K562 (cell line): Measurements from ENCODE around the gene ARID3B. TPM values are rescaled to one million over a fixed set of nuclear protein-coding genes. Genes with fewer than 3 reads are reported as not detected.
A peak's percentile ranks its signal among the peaks of the same experiment; 100 is the strongest.

Source experiments
- BRD9 ChIP-seq: fragments of 450-650 bp; IDR thresholded peaks from 2 replicates; pipeline ENCODE4 v1.6.1; 2018; ENCODE audit warnings: low read depth; ENCODE audit not compliant: partially characterized antibody
- FIP1L1 ChIP-seq: fragments of 200-400 bp; formaldehyde crosslinking; IDR thresholded peaks from 2 replicates; pipeline ENCODE4 v1.6.1; 2018; ENCODE audit warnings: mild to moderate bottlenecking, low read depth, low read length; ENCODE audit not compliant: poor library complexity, severe bottlenecking
- NFIC ChIP-seq: fragments of 450-650 bp; IDR thresholded peaks from 2 replicates; pipeline ENCODE4 v1.6.1; 2017; ENCODE audit warnings: mild to moderate bottlenecking, inconsistent platforms
- POLR2B ChIP-seq: fragments of 450-650 bp; IDR thresholded peaks from 2 replicates; pipeline ENCODE4 v1.6.1; 2018; ENCODE audit warnings: low read depth; ENCODE audit not compliant: partially characterized antibody
- PPARD ChIP-seq: fragments of 250-450 bp; sonication (Bioruptor Pico); IDR thresholded peaks from 2 replicates; pipeline ENCODE4 v1.8.0; 2022; ENCODE audit warnings: inconsistent platforms, mild to moderate bottlenecking, moderate library complexity
- PTBP1 ChIP-seq: fragments of 200-400 bp; formaldehyde crosslinking; IDR thresholded peaks from 2 replicates; pipeline ENCODE4 v1.6.1; 2017; ENCODE audit warnings: low read depth, low read length
- ZNF134 ChIP-seq: fragments of 250-450 bp; sonication (Bioruptor Pico); conservative IDR thresholded peaks from 2 replicates; pipeline ENCODE4 v1.4.0; 2020
- ZNF316 ChIP-seq: fragments of 450-650 bp; IDR thresholded peaks from 2 replicates; pipeline ENCODE4 v1.6.1; 2016
- ZNF561 ChIP-seq: fragments of 450-650 bp; formaldehyde crosslinking; conservative IDR thresholded peaks from 2 replicates; pipeline ENCODE4 v1.4.0; 2020; ENCODE audit warnings: mild to moderate bottlenecking, moderate library complexity
- ZNF584 ChIP-seq: fragments of 200-800 bp; sonication (Bioruptor generic); IDR thresholded peaks from 2 replicates; pipeline ENCODE4 v1.6.1; 2016; ENCODE audit warnings: low read depth, mild to moderate bottlenecking, missing genetic modification characterization, missing compliant biosample characterization
- ZNF668 ChIP-seq: fragments of 250-450 bp; sonication (Bioruptor Pico); IDR thresholded peaks from 2 replicates; pipeline ENCODE4 v1.8.0; 2022; ENCODE audit warnings: mild to moderate bottlenecking, inconsistent platforms
- ZSCAN29 ChIP-seq: fragments of 450-650 bp; IDR thresholded peaks from 2 replicates; pipeline ENCODE4 v1.6.1; 2017
- polyA plus RNA-seq, 8 experiments: library from polyadenylated mRNA; depleted of rRNA in 4 of 8; stranded (reverse) in 5 of 8; unstranded in 3 of 8; fragments of >200 nt; fragmentation: Nextera tagmentation in 2 of 8; fragmentation: Illumina TruSeq in 1 of 8; extraction: Ambion mirVana in 2 of 8; extraction: Trizol in 1 of 8; gene quantifications; 2 replicates each; pipeline versions ENCODE4 v1.2.1 to v1.2.3, GENCODE V29; 2011 to 2014; ENCODE audit warnings: inconsistent platforms in 1 of 8, missing spikeins in 1 of 8
- total RNA-seq, 7 experiments: library from RNA; depleted of rRNA in 6 of 7; stranded (reverse); fragments of >200 nt in 6 of 7; fragmentation: Illumina TruSeq in 2 of 7; extraction: Trizol in 2 of 7; gene quantifications; 2 replicates each; pipeline versions ENCODE4 v1.2.1 to v1.2.3, GENCODE V29; 2011 to 2021; ENCODE audit warnings: low replicate concordance in 1 of 7
- TF ChIP-seq, protein P1 (sequence below): fragments of 450-650 bp; conservative IDR thresholded peaks from 2 replicates; pipeline ENCODE4 v1.6.1; 2016; ENCODE audit warnings: missing genetic modification characterization, low read depth, mild to moderate bottlenecking, control low read depth, missing compliant biosample characterization
- TF ChIP-seq, protein P2 (sequence below): fragments of 250-450 bp; sonication (Bioruptor Pico); IDR thresholded peaks from 2 replicates; pipeline ENCODE4 v1.9.0; 2021; ENCODE audit warnings: mild to moderate bottlenecking, inconsistent platforms
- TF ChIP-seq, protein P3 (sequence below): fragments of 250-450 bp; sonication (Bioruptor Pico); IDR thresholded peaks from 2 replicates; pipeline ENCODE4 v1.8.0; 2021; ENCODE audit warnings: mild to moderate bottlenecking, moderate library complexity
- TF ChIP-seq, protein P4 (sequence below): fragments of 250-450 bp; sonication (Bioruptor Pico); IDR thresholded peaks from 2 replicates; pipeline ENCODE4 v1.8.0; 2022; ENCODE audit warnings: moderate library complexity, mild to moderate bottlenecking, inconsistent platforms
- TF ChIP-seq, protein P5 (sequence below), 2 experiments: IDR thresholded peaks; 2 replicates each; pipeline ENCODE4 v1.6.1; 2012; ENCODE audit warnings: improper control_type of control experiment in 2 of 2, low read depth in 2 of 2, low read length in 2 of 2, borderline replicate concordance in 1 of 2

ARID3B gene
- total and polyA plus RNA-seq, 9 of the 15 experiments (the other 6 are each of a cell fraction or from before 2014, with no cell fraction given) = 0.32 to 15.1 (median 7.1) TPM

DNA sequence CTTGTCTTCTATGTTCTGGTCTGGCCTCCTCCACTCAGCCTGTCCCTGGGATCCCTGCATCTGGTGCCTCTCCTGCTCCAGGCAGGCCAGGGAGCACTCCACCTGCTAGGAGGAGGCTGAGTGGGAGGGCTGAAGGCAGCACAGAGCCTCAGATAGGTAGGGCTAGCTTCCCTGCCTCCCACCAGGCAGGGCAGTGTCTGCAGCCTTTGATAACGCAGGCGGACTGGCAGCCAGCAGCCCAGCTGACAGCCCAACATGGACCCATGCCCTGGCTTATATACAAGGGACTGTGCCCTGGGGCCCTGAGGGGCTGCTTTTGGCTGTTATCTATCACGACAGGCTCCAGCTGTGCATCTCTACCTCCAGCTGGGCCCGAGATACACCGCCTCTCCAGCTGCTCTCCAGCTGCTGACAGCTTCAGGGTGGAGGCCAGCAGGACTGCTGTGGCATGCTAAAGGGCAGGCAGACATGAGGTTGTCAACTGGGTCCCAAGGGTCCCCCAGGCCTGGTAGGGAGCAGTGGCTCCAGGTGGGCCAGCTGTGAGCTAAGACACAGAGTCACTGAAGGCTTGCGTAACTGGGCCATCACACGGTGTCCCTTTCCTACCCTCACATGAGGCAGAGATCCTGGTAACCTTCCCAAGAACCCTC lies 69.4 kb downstream of the ARID3B start (continued):
- TF ChIP-seq, protein P1, sequence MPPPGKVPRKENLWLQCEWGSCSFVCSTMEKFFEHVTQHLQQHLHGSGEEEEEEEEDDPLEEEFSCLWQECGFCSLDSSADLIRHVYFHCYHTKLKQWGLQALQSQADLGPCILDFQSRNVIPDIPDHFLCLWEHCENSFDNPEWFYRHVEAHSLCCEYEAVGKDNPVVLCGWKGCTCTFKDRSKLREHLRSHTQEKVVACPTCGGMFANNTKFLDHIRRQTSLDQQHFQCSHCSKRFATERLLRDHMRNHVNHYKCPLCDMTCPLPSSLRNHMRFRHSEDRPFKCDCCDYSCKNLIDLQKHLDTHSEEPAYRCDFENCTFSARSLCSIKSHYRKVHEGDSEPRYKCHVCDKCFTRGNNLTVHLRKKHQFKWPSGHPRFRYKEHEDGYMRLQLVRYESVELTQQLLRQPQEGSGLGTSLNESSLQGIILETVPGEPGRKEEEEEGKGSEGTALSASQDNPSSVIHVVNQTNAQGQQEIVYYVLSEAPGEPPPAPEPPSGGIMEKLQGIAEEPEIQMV (tag) = no peak
- TF ChIP-seq, protein P2, sequence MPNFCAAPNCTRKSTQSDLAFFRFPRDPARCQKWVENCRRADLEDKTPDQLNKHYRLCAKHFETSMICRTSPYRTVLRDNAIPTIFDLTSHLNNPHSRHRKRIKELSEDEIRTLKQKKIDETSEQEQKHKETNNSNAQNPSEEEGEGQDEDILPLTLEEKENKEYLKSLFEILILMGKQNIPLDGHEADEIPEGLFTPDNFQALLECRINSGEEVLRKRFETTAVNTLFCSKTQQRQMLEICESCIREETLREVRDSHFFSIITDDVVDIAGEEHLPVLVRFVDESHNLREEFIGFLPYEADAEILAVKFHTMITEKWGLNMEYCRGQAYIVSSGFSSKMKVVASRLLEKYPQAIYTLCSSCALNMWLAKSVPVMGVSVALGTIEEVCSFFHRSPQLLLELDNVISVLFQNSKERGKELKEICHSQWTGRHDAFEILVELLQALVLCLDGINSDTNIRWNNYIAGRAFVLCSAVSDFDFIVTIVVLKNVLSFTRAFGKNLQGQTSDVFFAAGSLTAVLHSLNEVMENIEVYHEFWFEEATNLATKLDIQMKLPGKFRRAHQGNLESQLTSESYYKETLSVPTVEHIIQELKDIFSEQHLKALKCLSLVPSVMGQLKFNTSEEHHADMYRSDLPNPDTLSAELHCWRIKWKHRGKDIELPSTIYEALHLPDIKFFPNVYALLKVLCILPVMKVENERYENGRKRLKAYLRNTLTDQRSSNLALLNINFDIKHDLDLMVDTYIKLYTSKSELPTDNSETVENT (CRISPR knock-in tag) = 0 out of 2 replicates have a peak, but pooled peaks have one; percentile 31
- TF ChIP-seq, protein P3, sequence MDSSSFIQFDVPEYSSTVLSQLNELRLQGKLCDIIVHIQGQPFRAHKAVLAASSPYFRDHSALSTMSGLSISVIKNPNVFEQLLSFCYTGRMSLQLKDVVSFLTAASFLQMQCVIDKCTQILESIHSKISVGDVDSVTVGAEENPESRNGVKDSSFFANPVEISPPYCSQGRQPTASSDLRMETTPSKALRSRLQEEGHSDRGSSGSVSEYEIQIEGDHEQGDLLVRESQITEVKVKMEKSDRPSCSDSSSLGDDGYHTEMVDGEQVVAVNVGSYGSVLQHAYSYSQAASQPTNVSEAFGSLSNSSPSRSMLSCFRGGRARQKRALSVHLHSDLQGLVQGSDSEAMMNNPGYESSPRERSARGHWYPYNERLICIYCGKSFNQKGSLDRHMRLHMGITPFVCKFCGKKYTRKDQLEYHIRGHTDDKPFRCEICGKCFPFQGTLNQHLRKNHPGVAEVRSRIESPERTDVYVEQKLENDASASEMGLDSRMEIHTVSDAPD (CRISPR knock-in tag) = no peak
- TF ChIP-seq, protein P4, sequence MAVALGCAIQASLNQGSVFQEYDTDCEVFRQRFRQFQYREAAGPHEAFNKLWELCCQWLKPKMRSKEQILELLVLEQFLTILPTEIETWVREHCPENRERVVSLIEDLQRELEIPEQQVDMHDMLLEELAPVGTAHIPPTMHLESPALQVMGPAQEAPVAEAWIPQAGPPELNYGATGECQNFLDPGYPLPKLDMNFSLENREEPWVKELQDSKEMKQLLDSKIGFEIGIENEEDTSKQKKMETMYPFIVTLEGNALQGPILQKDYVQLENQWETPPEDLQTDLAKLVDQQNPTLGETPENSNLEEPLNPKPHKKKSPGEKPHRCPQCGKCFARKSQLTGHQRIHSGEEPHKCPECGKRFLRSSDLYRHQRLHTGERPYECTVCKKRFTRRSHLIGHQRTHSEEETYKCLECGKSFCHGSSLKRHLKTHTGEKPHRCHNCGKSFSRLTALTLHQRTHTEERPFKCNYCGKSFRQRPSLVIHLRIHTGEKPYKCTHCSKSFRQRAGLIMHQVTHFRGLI = peak; percentile 66; the same call in 1 of the 2 replicates
- TF ChIP-seq FIP1L1 (no peak), ZNF134 (CRISPR knock-in tag) (peak; percentile 53; the same call in 1 of the 2 replicates), PPARD (CRISPR knock-in tag) (peak; percentile 32; the same call in 1 of the 2 replicates), POLR2B (no peak), ZSCAN29 (no peak), ZNF316 (no peak), BRD9 (no peak), PTBP1 (peak; percentile 63; the same call in 1 of the 2 replicates), ZNF561 (0 out of 2 replicates have a peak, but pooled peaks have one; percentile 17), ZNF584 (CRISPR knock-in tag) (peak; percentile 90; the same call in 1 of the 2 replicates), NFIC (peak; percentile 97), ZNF668 (CRISPR knock-in tag) (0 out of 2 replicates have a peak, but pooled peaks have one; percentile 71)
- TF ChIP-seq, protein P5, sequence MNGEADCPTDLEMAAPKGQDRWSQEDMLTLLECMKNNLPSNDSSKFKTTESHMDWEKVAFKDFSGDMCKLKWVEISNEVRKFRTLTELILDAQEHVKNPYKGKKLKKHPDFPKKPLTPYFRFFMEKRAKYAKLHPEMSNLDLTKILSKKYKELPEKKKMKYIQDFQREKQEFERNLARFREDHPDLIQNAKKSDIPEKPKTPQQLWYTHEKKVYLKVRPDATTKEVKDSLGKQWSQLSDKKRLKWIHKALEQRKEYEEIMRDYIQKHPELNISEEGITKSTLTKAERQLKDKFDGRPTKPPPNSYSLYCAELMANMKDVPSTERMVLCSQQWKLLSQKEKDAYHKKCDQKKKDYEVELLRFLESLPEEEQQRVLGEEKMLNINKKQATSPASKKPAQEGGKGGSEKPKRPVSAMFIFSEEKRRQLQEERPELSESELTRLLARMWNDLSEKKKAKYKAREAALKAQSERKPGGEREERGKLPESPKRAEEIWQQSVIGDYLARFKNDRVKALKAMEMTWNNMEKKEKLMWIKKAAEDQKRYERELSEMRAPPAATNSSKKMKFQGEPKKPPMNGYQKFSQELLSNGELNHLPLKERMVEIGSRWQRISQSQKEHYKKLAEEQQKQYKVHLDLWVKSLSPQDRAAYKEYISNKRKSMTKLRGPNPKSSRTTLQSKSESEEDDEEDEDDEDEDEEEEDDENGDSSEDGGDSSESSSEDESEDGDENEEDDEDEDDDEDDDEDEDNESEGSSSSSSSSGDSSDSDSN (IDR thresholded peaks at IDR 0.05; ENCODE audit: borderline replicate concordance in 1 of 2, low read depth in 2 of 2, low read length in 2 of 2) = 0 out of 4 replicates have a peak, but pooled peaks of 1 of the 2 experiments have one; percentile 30
